ENCODE results near the gene BUD23. TPM values are rescaled to one million over a fixed set of nuclear protein-coding genes. Genes with fewer than 3 reads are reported as not detected.

Gene BUD23
- total and polyA plus RNA-seq, 2 donors (not counting 3 experiments of a cell fraction or from before 2014, with no cell fraction given) = 62.1 to 64.6 TPM

- intact Hi-C loops (cut with micrococcal nuclease) = no loop called here
- POLR2A ChIA-PET = no interaction called here
- BruUV-seq (replicated peaks) = no TSS peak
These were observed 19.8 kb downstream of the BUD23 start for GRCh38 chr7:73703225-73703624.

More at GRCh38 chr7:73703225-73703624, 19.8 kb downstream of the BUD23 start:
- dilution Hi-C loops (cut with MboI; ENCODE audit: extremely low pct_ligation_motif_present, low sequenced_read_pairs) = no loop called here
- FAIRE-seq = no peak
- Histone ChIP-seq H3K4me1 (ENCODE audit: control insufficient read depth, extremely low read depth, insufficient read depth, low read length) (peaks cover 9% of the 10 kb centered on the region), H3K79me2 (ENCODE audit: control insufficient read depth, insufficient read depth, low read length) (no peaks in the 10 kb centered on the region), H3K4me3 (replicated peaks in 1 of 3; ENCODE audit: insufficient read depth in 1 of 3, low read depth in 1 of 3, low read length in 3 of 3) (no peak overlapping the region), H3K36me3 (ENCODE audit: control insufficient read depth in 2 of 2, extremely low read depth in 1 of 2, insufficient read depth in 2 of 2, low read length in 2 of 2) (peaks cover 2 to 19% of the 10 kb centered on the region in 2 experiments), H3K27me3 (ENCODE audit: control insufficient read depth in 2 of 2, insufficient read depth in 2 of 2, low read length in 2 of 2) (no peaks in the 10 kb centered on the region), H2AFZ (ENCODE audit: low read depth, low read length) (no peak overlapping the region), H3K27ac (ENCODE audit: insufficient read depth, low read depth, low read length) (no peak overlapping the region), H4K20me1 (replicated peaks; ENCODE audit: control insufficient read depth, extremely low read depth, insufficient read depth, low read length) (no peaks in the 10 kb centered on the region), H3K4me2 (ENCODE audit: insufficient read depth, low read length) (no peak overlapping the region), H3K9me3 (replicated peaks; ENCODE audit: control insufficient read depth, insufficient read depth, low read length) (no peaks in the 10 kb centered on the region), H3K9ac (replicated peaks; ENCODE audit: extremely low read depth, insufficient read depth, low read length) (no peak overlapping the region), H3K9me1 (replicated peaks; ENCODE audit: control insufficient read depth, extremely low read depth, insufficient read depth, low read length) (no peaks in the 10 kb centered on the region)
- TF ChIP-seq POLR2AphosphoS5 (IDR thresholded peaks at IDR 0.05; ENCODE audit: insufficient read depth, low read depth, low read length) (no peak), MYC (IDR thresholded peaks at IDR 0.05; ENCODE audit: low read depth, low read length) (no peak), CTCF (IDR thresholded peaks at IDR 0.05; ENCODE audit: extremely low read depth in 1 of 2, insufficient read depth in 1 of 2, low read depth in 1 of 2, low read length in 2 of 2) (no peak), MAX (IDR thresholded peaks at IDR 0.05; ENCODE audit: insufficient read depth, insufficient read length) (no peak), GATA2 (IDR thresholded peaks at IDR 0.05; ENCODE audit: insufficient read depth, insufficient read length, low read depth, low read length) (no peak), FOS (IDR thresholded peaks at IDR 0.05; ENCODE audit: borderline replicate concordance, insufficient read depth, low read length) (no peak), POLR2A (IDR thresholded peaks at IDR 0.05; ENCODE audit: low read depth, low read length) (no peak), JUN (IDR thresholded peaks at IDR 0.05; ENCODE audit: borderline replicate concordance, insufficient read depth, insufficient read length, low read depth) (no peak), EZH2 (IDR thresholded peaks at IDR 0.05; ENCODE audit: borderline replicate concordance, low read depth, low read length, severe bottlenecking) (no peak)
- CTCF ChIA-PET = interaction anchor here (1.5 to 3.4 kb wide), 4 partner anchors 11 to 96 kb away, joined by 8 to 15 read pairs (median 12); no protein-coding TSS in a partner anchor
- DNase-seq (ENCODE audit: low read depth, low spot score) = no peak

Measured in endothelial cell of umbilical vein (primary cell).